K562 (cell line): ENCODE measurements around the gene CSNK1A1. TPM values are rescaled to one million over a fixed set of nuclear protein-coding genes. Genes with fewer than 3 reads are reported as not detected.

Experiments used
- E2F3 ChIP-seq: fragments of 250-450 bp; sonication (Bioruptor Pico); IDR thresholded peaks from 2 replicates; pipeline ENCODE4 v1.4.0; 2020; ENCODE audit warnings: mild to moderate bottlenecking
- FOXJ3 ChIP-seq: sonication (generic); formaldehyde crosslinking; IDR thresholded peaks from 2 replicates; pipeline ENCODE4 v1.4.0; 2020; ENCODE audit warnings: mild to moderate bottlenecking, missing genetic modification reagents
- GATAD2A ChIP-seq: fragments of 450-650 bp; IDR thresholded peaks from 2 replicates; pipeline ENCODE4 v1.6.1; 2017
- GTF2F1 ChIP-seq: IDR thresholded peaks from 2 replicates; pipeline ENCODE4 v1.6.1; 2011; ENCODE audit warnings: low read depth, low read length, improper control_type of control experiment
- KLF6 ChIP-seq: fragments of 250-450 bp; sonication (Bioruptor Pico); IDR thresholded peaks from 2 replicates; pipeline ENCODE4 v1.4.0; 2020; ENCODE audit warnings: mild to moderate bottlenecking, moderate library complexity, borderline replicate concordance
- NCOA2 ChIP-seq, 2 experiments: fragments of 450-650 bp; IDR thresholded peaks; 2 replicates each; pipeline ENCODE4 v1.6.1; 2018; ENCODE audit warnings: mild to moderate bottlenecking in 2 of 2, moderate library complexity in 1 of 2; ENCODE audit not compliant: partially characterized antibody in 2 of 2
- POU5F1 ChIP-seq: fragments of 150-350 bp; IDR thresholded peaks from 2 replicates; pipeline ENCODE4 v1.6.1; 2014; ENCODE audit warnings: borderline replicate concordance, low read length, low read depth, mild to moderate bottlenecking; ENCODE audit not compliant: partially characterized antibody
- PTBP1 ChIP-seq: fragments of 200-400 bp; formaldehyde crosslinking; IDR thresholded peaks from 2 replicates; pipeline ENCODE4 v1.6.1; 2017; ENCODE audit warnings: low read depth, low read length
- RCOR1 ChIP-seq, 2 experiments: IDR thresholded peaks; 2 replicates each; pipeline ENCODE4 v1.6.1; 2012; ENCODE audit warnings: low read depth in 2 of 2, low read length in 2 of 2, borderline replicate concordance in 1 of 2, improper control_type of control experiment in 1 of 2
- RNF2 ChIP-seq: sonication (generic); IDR thresholded peaks from 2 replicates; pipeline ENCODE4 v1.6.1; 2016
- SNIP1 ChIP-seq: fragments of 450-650 bp; IDR thresholded peaks from 2 replicates; pipeline ENCODE4 v1.7.1; 2017; ENCODE audit warnings: low read depth, mild to moderate bottlenecking
- TSC22D4 ChIP-seq: fragments of 450-650 bp; IDR thresholded peaks from 2 replicates; pipeline ENCODE4 v1.6.1; 2016; ENCODE audit warnings: missing genetic modification characterization, missing biosample characterization, control low read depth
- ZKSCAN8 ChIP-seq: fragments of 200-800 bp; sonication (Bioruptor generic); IDR thresholded peaks from 2 replicates; pipeline ENCODE4 v1.6.1; 2016; ENCODE audit warnings: missing genetic modification characterization, missing compliant biosample characterization
- ZNF57 ChIP-seq: fragments of 450-650 bp; formaldehyde crosslinking; IDR thresholded peaks from 2 replicates; pipeline ENCODE4 v1.4.0; 2020; ENCODE audit warnings: mild to moderate bottlenecking, moderate library complexity
- ZNF830 ChIP-seq: fragments of 250-450 bp; sonication (Bioruptor Pico); IDR thresholded peaks from 2 replicates; pipeline ENCODE4 v1.5.0; 2021; ENCODE audit warnings: mild to moderate bottlenecking
- polyA plus RNA-seq, 8 experiments: library from polyadenylated mRNA; depleted of rRNA in 4 of 8; stranded (reverse) in 5 of 8; unstranded in 3 of 8; fragments of >200 nt; fragmentation: Nextera tagmentation in 2 of 8; fragmentation: Illumina TruSeq in 1 of 8; extraction: Ambion mirVana in 2 of 8; extraction: Trizol in 1 of 8; gene quantifications; 2 replicates each; pipeline versions ENCODE4 v1.2.1 to v1.2.3, GENCODE V29; 2011 to 2014; ENCODE audit warnings: inconsistent platforms in 1 of 8, missing spikeins in 1 of 8
- total RNA-seq, 7 experiments: library from RNA; depleted of rRNA in 6 of 7; stranded (reverse); fragments of >200 nt in 6 of 7; fragmentation: Illumina TruSeq in 2 of 7; extraction: Trizol in 2 of 7; gene quantifications; 2 replicates each; pipeline versions ENCODE4 v1.2.1 to v1.2.3, GENCODE V29; 2011 to 2021; ENCODE audit warnings: low replicate concordance in 1 of 7
- TF ChIP-seq, protein P1 (sequence below): sonication (generic); formaldehyde crosslinking; IDR thresholded peaks from 2 replicates; pipeline ENCODE4 v1.8.0; 2022; ENCODE audit warnings: missing genetic modification reagents, mild to moderate bottlenecking, moderate library complexity, borderline replicate concordance
- TF ChIP-seq, protein P2 (sequence below): fragments of 200-800 bp; sonication (Bioruptor generic); IDR thresholded peaks from 2 replicates; pipeline ENCODE4 v1.6.1; 2017; ENCODE audit warnings: missing genetic modification characterization, missing compliant biosample characterization
- TF ChIP-seq, protein P3 (sequence below): sonication (generic); formaldehyde crosslinking; IDR thresholded peaks from 2 replicates; pipeline ENCODE4 v1.8.1; 2023; ENCODE audit warnings: mild to moderate bottlenecking, missing genetic modification reagents, moderate library complexity
- TF ChIP-seq, protein P4 (sequence below): conservative IDR thresholded peaks from 2 replicates; pipeline ENCODE4 v1.6.1; 2011; ENCODE audit warnings: low read depth, mild to moderate bottlenecking, low read length; ENCODE audit not compliant: control insufficient read depth
- TF ChIP-seq, protein P5 (sequence below), 3 experiments: IDR thresholded peaks in 2 of 3; conservative IDR thresholded peaks in 1 of 3; 2 replicates each; pipeline ENCODE4 v1.5.1; 2011 to 2012; ENCODE audit warnings: low read length in 3 of 3, mild to moderate bottlenecking in 3 of 3, control low read depth in 2 of 3, improper control_type of control experiment in 1 of 3, inconsistent platforms in 1 of 3, low read depth in 1 of 3, mixed read lengths in 1 of 3, moderate library complexity in 1 of 3; ENCODE audit not compliant: insufficient read depth in 2 of 3

CSNK1A1 gene
- total and polyA plus RNA-seq, 9 of the 15 experiments (the other 6 are each of a cell fraction or from before 2014, with no cell fraction given) = 49.1 to 196 (median 154) TPM

DNA sequence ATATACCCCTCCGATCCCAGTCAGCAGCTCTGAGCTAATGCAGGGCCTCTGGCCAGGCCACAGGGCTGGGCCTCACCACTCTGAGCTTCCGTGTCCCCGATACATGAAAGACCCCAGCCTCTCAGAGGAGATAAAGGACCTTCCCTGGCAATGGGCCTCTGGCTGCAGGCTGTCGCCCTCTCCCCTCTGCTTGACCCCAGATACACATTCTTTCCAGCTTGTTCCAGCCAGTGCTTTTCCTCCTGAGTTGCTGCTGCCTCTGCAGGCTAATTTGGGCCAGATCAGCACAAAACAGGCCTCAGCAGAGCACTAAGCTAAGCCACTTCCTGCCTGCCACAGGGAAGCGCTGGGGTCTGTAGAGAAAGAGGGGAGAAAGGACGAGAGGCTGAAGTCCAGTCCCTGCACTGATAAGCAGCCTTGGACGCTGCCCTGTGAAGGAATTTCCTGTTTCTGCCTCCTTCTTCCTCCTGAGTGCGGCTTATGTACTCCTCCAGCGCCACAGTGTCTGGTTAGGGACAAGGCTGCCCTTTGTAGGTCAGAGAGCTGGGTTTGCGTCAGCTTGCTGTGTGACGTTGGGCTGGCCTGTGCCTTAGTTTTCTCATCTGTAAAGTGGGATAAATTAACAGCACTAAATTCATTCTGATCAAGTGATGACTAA lies 99.1 kb downstream of the CSNK1A1 start (continued):
- TF ChIP-seq RCOR1 (IDR thresholded peaks at IDR 0.05; ENCODE audit: borderline replicate concordance in 1 of 2, low read depth in 2 of 2, low read length in 2 of 2) = peak; percentile 67 to 95; a peak in 3 of 4 replicates
- no peak for TF ChIP-seq NCOA2 (IDR thresholded peaks at IDR 0.05; ENCODE audit: partially characterized antibody in 2 of 2)
- TF ChIP-seq, protein P1, sequence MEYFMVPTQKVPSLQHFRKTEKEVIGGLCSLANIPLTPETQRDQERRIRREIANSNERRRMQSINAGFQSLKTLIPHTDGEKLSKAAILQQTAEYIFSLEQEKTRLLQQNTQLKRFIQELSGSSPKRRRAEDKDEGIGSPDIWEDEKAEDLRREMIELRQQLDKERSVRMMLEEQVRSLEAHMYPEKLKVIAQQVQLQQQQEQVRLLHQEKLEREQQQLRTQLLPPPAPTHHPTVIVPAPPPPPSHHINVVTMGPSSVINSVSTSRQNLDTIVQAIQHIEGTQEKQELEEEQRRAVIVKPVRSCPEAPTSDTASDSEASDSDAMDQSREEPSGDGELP (CRISPR knock-in tag) = peak; percentile 53; the same call in 1 of the 2 replicates
- no peak for TF ChIP-seq POU5F1
- TF ChIP-seq RNF2 = peak; percentile 80; the same call in 1 of the 2 replicates
- TF ChIP-seq, protein P2, sequence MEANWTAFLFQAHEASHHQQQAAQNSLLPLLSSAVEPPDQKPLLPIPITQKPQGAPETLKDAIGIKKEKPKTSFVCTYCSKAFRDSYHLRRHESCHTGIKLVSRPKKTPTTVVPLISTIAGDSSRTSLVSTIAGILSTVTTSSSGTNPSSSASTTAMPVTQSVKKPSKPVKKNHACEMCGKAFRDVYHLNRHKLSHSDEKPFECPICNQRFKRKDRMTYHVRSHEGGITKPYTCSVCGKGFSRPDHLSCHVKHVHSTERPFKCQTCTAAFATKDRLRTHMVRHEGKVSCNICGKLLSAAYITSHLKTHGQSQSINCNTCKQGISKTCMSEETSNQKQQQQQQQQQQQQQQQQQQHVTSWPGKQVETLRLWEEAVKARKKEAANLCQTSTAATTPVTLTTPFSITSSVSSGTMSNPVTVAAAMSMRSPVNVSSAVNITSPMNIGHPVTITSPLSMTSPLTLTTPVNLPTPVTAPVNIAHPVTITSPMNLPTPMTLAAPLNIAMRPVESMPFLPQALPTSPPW = no peak
- TF ChIP-seq, protein P3, sequence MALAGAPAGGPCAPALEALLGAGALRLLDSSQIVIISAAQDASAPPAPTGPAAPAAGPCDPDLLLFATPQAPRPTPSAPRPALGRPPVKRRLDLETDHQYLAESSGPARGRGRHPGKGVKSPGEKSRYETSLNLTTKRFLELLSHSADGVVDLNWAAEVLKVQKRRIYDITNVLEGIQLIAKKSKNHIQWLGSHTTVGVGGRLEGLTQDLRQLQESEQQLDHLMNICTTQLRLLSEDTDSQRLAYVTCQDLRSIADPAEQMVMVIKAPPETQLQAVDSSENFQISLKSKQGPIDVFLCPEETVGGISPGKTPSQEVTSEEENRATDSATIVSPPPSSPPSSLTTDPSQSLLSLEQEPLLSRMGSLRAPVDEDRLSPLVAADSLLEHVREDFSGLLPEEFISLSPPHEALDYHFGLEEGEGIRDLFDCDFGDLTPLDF (CRISPR knock-in tag) = peak; percentile 64; the same call in 1 of the 2 replicates
- TF ChIP-seq GTF2F1 = no peak
- TF ChIP-seq, protein P4, sequence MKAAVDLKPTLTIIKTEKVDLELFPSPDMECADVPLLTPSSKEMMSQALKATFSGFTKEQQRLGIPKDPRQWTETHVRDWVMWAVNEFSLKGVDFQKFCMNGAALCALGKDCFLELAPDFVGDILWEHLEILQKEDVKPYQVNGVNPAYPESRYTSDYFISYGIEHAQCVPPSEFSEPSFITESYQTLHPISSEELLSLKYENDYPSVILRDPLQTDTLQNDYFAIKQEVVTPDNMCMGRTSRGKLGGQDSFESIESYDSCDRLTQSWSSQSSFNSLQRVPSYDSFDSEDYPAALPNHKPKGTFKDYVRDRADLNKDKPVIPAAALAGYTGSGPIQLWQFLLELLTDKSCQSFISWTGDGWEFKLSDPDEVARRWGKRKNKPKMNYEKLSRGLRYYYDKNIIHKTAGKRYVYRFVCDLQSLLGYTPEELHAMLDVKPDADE = peak; percentile 61; the same call in 1 of the 2 replicates
- TF ChIP-seq TSC22D4 (tag) = no peak
- TF ChIP-seq GATAD2A = no peak; the same call in 1 of the 2 replicates
- no peak for TF ChIP-seq ZNF830 (CRISPR knock-in tag)
- TF ChIP-seq, protein P5, sequence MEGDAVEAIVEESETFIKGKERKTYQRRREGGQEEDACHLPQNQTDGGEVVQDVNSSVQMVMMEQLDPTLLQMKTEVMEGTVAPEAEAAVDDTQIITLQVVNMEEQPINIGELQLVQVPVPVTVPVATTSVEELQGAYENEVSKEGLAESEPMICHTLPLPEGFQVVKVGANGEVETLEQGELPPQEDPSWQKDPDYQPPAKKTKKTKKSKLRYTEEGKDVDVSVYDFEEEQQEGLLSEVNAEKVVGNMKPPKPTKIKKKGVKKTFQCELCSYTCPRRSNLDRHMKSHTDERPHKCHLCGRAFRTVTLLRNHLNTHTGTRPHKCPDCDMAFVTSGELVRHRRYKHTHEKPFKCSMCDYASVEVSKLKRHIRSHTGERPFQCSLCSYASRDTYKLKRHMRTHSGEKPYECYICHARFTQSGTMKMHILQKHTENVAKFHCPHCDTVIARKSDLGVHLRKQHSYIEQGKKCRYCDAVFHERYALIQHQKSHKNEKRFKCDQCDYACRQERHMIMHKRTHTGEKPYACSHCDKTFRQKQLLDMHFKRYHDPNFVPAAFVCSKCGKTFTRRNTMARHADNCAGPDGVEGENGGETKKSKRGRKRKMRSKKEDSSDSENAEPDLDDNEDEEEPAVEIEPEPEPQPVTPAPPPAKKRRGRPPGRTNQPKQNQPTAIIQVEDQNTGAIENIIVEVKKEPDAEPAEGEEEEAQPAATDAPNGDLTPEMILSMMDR (IDR thresholded peaks at IDR 0.05 in 2 of 3, conservative IDR thresholded peaks at IDR 0.05 in 1 of 3; ENCODE audit: insufficient read depth in 2 of 3, low read depth in 1 of 3, low read length in 3 of 3) = peak; percentile 23 to 49 (median 38); a peak in 4 of 6 replicates
- peak; percentile 40; the same call in 1 of the 2 replicates for TF ChIP-seq ZKSCAN8
- no peak for TF ChIP-seq E2F3
- no peak for TF ChIP-seq SNIP1
- no peak for TF ChIP-seq KLF6 (CRISPR knock-in tag)
- no peak for TF ChIP-seq FOXJ3
- TF ChIP-seq PTBP1 = peak; percentile 76; the same call in 1 of the 2 replicates
- no peak for TF ChIP-seq ZNF57 (CRISPR knock-in tag)
